GM21737 (cell line): ENCODE measurements around the gene ANKRD11.
"Not testable (repeated sequence)": the region's sequence is repeated elsewhere in the genome, so short reads cannot be mapped to it uniquely, and the experiment has no call there.

Experiments used
- ATAC-seq: cut with Tn5 transposase; IDR thresholded peaks from one replicate; pipeline ENCODE4 v1.9.1; 2021; ENCODE audit warnings: mild to moderate bottlenecking, moderate library complexity; ENCODE audit not compliant: unreplicated experiment

Gene ANKRD11

GRCh38 chr16:89410794-89411309 is 79.5 kb downstream of the ANKRD11 start:
- no peak for ATAC-seq

GRCh38 chr16:89410322-89410721 is 80.0 kb downstream of the ANKRD11 start:
- ATAC-seq: no peak

GRCh38 chr16:89409161-89409711 is 81.1 kb downstream of the ANKRD11 start:
- ATAC-seq: no peak

DNA sequence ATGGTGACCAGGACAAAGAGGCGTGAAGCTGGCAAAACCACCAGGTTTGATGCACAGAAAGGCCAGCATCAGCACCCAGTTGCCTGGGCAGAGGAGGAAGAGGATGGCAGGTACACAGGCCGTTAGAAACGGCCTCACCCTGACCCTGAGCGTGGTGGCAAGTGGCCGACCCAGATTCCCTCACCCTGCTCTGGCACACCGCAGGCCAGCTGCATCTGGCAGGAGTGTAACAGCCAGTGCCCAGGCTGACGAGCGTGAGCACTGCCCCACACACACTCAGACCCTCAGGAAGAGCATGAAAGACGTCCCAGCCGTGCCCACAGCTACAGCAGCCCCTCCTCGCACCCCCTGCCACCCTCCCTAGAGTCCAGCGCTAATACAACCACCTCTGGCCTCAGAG is 82.0 kb downstream of the ANKRD11 start:
- ATAC-seq: no peak

- ATAC-seq: no peak
These were observed 82.4 kb downstream of the ANKRD11 start for GRCh38 chr16:89407925-89408300.

- no peak for ATAC-seq
These were observed 83.0 kb downstream of the ANKRD11 start for GRCh38 chr16:89407282-89407924.

DNA sequence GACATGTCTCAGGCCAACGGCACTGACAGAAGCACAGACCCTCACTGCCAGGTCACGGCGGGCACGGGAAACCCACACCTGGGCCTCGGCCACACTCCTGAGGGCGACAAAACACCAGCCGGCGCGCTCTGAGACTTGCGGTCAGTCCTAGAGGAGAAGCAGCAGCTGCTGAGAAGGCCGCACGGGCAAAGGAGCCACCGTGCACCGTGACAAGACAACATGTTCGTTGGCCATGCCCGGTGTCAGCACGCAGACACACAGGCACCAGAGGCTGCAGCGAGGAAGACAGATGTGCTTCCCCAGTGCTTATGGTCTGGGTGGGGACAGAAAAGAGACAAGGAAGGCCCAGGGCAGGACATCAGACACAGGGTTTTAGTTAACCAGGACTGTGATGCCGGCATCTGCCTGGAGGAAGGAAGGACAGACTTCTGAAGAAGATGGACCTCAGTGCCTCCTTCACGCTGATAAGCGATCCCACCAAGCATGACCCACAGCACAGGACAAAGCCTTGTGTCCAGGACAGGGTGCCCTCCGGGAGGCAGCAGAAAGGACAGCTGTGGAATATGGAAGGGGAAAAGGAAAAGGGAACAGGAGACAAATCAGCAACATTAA is 84.0 kb downstream of the ANKRD11 start:
- ATAC-seq: no peak

DNA sequence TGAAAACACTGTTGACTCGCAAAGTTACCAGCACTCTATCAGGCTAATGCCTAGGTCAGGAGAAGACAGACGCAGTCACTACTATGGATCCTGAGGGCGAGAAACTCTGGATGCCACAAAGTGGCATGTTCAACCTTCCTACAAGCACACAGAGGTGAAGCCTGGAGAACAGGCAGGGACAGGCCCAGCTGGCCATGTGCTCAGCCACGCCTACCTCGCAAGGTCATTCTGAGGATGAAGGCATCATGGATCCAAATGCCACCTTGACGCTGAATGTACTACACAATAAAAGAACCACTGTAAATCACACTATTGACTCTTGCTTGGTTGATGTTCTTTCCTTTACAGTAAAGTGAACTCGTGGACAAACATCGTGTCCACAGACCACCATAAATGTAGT is 85.8 kb downstream of the ANKRD11 start:
- ATAC-seq: no peak

GRCh38 chr16:89402962-89403361 is 87.4 kb downstream of the ANKRD11 start:
- no peak for ATAC-seq

DNA sequence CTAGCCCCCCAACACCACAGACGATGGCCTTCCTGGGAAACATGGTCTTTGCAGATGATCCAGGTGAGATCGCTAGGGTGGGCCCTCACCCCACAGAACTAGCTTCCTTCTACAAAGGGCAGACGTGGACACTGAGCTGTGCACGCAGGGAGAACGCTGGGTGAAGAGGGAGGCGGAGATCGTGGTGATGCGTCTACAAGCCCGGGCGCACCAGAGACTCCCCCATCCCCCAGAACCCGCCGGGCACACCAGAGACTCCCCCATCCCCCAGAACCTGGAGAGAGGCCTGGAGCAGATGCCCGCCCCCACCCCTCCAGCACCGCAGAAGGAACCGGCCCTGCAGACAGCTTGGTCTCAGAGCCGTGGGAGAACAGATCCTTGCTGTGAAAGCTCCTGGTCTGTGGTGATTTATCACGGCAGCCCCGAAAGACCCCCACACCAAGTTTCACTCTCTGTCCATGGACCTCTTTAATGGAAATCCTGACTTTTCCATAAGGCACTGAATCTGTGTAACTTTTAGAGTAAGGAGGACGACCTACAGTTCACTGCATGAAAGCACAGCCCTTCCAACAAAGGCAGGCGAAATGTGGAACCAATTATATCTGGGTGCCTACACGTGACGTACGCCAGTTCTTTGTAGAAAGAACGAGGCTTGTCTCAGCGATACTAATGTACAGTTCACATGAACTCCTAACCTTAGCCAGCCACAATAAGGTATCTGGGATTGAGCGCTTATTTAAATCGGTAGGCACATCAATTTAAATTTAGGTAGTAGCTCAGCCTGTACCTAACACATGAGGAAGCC is 88.5 kb downstream of the ANKRD11 start:
- ATAC-seq: no peak

DNA sequence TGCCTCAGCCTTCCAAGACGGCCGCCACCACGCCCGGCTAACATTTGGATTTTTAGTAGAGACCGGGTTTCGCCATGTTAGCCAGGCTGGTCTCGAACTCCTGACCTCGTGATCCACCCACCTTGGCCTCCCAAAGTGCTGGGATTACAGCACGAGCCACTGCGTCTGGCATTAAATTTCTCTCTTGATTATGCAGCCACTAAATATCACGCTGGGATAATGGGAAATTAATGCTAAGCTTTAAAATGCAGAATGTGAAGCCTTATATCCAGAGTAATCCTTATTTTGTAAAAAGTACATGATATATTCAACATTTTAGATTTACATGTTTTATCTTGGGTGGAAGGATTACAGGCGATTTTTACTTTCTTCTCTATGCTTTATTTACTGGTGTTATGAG is 89.2 kb downstream of the ANKRD11 start:
- no peak for ATAC-seq

- no peak for ATAC-seq
These were observed 89.6 kb downstream of the ANKRD11 start for GRCh38 chr16:89400740-89401139.

GRCh38 chr16:89398924-89399323 is 91.4 kb downstream of the ANKRD11 start:
- no peak for ATAC-seq

DNA sequence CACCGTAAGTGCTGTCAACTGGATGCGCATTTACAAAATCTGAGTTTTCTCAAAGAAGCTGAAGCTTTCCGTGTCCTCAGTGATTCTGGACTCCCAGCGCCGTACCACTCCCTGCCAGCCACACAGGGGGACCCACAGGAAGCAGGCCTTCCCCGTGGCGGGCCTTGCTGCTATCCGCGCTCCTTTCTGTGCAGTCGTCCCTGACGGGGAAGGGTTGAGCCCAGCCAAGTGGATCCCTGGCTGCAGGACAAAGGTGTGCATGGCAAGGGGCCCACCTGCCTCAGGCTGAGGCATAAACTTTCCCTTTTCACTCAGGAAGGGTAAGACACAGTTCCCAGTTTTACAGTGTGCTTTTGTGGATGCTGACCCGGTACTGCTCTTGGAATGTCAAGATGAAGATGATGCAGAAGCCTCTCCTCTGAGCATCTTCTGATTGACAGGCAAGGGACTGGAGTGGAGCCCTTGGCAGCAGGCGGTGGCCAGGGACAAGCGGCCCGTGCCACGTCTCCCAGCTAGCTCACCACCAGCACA is 93.0 kb downstream of the ANKRD11 start:
- no peak for ATAC-seq

GRCh38 chr16:89396156-89396555 is 94.2 kb downstream of the ANKRD11 start:
- no peak for ATAC-seq

GRCh38 chr16:89395150-89396142 is 94.9 kb downstream of the ANKRD11 start:
- no peak for ATAC-seq

DNA sequence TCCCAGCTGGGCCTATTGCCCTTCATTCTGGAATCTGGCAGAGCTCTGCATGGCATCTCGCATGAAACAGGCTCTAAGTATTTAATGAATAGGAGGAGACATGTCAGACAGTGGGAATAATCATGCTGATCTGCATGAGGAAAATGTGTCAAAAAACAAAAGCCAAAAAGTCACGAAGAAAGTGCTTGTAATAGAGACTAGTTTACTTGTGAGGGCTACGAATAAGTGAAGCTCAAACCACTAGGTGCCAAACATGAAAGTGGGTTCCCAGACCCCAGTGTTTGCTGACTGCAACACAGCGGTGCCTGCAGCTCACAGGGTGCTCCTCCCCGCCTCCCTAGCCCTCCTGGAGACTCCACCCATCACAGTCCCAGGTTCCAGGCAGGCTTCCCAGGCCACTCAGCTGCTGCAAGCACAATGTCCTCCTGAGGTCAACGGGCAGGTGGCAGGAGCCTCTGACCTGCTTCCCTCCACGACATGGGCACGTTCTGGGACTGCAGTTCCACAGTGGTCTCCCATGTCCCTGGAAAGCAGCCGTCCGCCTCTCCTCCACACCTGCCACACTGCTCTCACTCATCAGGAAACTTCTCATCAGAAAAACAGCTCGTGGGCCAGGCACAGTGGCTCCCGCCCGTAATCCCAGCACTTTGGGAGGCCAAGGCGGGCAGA is 96.5 kb downstream of the ANKRD11 start:
- ATAC-seq: no peak

GRCh38 chr16:89392881-89393737 is 97.3 kb downstream of the ANKRD11 start:
- ATAC-seq: no peak

DNA sequence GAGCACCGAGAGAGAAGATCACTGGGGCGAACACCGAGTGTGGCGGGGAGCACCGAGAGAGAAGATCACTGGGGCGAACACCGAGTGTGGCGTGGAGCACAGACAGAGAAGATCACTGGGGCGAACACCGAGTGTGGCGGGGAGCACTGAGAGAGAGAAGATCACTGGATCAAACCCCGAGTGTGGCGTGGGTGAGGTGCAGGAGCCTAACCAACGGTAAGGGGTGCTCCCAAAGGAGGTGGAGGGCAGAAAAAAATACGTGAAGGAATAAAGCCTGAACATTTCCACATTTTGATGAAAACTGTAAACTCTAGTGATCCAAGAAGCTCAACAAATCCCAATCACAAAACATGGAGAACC is 100.2 kb downstream of the ANKRD11 start:
- not testable (repeated sequence) for ATAC-seq
